Fibroblast of skin of back (primary cell): Measurements from ENCODE around the gene RFC1. TPM values are rescaled to one million over a fixed set of nuclear protein-coding genes. Genes with fewer than 3 reads are reported as not detected.
"Not testable (repeated sequence)": the region's sequence is repeated elsewhere in the genome, so short reads cannot be mapped to it uniquely, and the experiment has no call there.

Experiments used
- DNase-seq: peaks from one replicate; pipeline ENCODE4 v3.0.0-alpha.2; 2013
- polyA plus RNA-seq, 2 experiments: library from polyadenylated mRNA; unstranded; fragments of 120-200 nt; gene quantifications; one replicate each; pipeline ENCODE4 v1.2.1, GENCODE V29; 2013; ENCODE audit not compliant: insufficient read length in 2 of 2

Gene RFC1, protein sequence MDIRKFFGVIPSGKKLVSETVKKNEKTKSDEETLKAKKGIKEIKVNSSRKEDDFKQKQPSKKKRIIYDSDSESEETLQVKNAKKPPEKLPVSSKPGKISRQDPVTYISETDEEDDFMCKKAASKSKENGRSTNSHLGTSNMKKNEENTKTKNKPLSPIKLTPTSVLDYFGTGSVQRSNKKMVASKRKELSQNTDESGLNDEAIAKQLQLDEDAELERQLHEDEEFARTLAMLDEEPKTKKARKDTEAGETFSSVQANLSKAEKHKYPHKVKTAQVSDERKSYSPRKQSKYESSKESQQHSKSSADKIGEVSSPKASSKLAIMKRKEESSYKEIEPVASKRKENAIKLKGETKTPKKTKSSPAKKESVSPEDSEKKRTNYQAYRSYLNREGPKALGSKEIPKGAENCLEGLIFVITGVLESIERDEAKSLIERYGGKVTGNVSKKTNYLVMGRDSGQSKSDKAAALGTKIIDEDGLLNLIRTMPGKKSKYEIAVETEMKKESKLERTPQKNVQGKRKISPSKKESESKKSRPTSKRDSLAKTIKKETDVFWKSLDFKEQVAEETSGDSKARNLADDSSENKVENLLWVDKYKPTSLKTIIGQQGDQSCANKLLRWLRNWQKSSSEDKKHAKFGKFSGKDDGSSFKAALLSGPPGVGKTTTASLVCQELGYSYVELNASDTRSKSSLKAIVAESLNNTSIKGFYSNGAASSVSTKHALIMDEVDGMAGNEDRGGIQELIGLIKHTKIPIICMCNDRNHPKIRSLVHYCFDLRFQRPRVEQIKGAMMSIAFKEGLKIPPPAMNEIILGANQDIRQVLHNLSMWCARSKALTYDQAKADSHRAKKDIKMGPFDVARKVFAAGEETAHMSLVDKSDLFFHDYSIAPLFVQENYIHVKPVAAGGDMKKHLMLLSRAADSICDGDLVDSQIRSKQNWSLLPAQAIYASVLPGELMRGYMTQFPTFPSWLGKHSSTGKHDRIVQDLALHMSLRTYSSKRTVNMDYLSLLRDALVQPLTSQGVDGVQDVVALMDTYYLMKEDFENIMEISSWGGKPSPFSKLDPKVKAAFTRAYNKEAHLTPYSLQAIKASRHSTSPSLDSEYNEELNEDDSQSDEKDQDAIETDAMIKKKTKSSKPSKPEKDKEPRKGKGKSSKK
- 37.8 TPM for polyA plus RNA-seq (2013, experiment 1 of 2; ENCODE audit: insufficient read length)
- 30.5 TPM for polyA plus RNA-seq (2013, experiment 2 of 2; ENCODE audit: insufficient read length)

DNA sequence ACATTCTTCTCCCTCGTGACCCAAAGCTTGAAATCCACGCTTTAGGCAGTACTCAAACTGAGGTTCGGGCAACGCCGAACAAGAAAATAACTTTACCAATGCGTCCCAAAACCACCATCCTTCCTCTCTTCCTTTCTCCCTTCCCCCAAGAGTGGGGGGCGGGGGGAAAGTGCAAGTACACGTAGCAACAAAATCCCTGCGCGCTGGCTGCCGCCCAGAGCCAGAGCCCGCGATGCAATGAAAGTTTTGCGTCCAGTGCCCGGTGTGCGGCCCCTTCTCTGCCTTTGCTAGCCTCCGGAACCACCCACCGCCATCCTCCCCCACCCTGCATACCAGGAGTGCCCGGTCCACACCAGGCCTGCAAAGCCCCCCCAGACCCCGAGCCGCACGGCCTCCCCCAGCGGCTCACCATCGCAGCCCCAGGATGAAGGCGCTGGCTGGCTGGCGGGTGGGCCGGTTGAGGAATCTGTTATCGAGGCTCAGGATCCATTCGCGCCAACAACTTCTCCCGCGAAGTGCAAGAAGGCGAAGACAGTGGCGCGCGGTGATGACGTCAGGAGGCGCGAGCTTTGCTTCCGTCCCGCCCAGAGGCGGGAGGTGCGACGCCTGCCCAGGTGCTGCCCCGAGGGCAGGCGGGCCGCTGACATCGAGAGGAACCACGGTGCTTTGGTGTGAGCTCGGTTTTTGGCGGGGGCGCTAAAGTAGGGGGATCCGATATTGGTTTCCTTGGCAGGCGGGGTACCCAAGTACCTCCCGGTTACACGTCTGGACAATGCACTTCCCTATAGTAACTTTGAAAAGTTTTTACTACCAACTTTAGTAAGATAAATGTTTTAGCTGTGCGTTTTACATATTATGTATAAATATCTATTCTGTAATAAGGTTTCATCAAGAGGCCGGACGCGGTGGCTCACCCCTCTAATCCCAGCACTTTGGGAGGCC, at the start of gene RFC1:
RFC1 (minus strand) TSS at position 533 of the 942 bp plus-strand sequence; CDS start at position 412, 121 bp downstream.
- peak; percentile 90 for DNase-seq

DNA sequence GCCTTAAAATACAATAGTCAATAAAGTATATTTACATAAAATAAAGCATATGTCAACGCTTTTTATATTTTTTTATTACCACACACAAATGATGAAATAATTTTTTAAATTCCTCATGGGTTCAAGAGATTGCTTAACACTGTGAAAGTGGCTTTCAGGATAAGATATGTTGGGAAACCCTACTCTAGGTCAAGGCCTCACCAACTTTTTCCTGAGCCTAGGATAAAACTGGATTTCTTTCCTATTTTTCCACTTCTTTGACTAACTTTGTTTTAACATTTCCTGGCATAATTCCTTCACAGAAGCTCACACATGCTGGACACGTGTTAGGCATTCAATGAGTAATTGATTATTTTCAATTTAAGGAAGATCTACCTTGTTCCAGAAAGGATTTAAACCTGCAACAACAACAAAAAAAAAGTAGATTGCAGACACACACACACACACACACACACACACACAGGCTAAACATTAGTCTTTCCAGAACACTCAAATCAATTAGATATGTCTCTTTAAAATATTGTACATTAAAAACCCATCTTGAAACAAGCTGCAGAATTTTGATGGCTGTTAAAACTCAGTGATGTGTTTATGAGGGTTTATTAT, 49.6 kb upstream of the RFC1 start:
- no peak for DNase-seq

DNA sequence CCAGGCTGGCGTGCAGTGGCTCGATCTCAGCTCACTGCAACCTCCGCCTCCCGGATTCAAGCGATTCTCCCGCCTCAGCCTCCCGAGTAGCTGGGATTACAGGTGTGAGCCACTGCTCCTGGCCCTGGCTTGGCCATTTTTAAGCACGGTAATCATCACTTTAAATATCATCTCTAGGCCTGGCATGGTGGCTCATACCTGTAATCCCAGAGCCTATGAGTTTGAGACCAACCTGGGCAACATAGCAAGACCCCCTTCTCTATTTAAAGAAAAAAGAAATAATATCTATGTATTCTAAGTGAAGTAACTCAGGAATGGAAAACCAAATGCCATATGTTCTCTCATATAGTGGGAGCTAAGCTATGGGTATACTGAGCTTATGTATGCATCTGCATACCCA, 45.4 kb upstream of the RFC1 start:
- DNase-seq, result not testable (repeated sequence)

DNA sequence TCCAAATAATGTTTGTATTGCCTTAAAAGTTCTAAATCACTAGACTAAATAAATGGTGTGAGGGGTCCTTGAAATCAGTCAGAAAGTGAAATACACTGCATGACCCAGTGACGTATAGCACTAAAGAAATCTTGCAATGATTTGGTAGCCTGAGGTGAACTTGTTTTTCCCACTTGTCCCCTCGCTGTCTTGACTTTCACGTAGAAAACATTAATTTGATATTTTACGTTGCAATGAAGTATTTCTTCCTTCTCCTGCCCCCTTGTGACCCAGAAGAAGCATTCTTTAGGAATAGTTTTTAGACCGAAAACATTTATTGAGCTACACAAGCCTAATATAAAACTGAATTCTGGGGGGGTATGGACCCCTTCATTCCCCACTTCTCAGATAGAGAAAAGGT, 44.3 kb upstream of the RFC1 start:
- DNase-seq, result no peak

DNA sequence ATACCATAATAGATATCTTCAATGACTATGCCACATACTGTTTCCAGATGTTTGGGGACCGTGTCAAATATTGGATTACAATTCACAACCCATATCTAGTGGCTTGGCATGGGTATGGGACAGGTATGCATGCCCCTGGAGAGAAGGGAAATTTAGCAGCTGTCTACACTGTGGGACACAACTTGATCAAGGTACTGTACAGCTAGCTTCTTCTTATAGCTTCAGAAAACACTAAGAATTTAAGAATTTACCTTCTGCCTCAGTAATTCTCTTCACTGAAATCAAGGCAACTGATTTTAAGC, 41.4 kb upstream of the RFC1 start:
- no peak for DNase-seq

DNA sequence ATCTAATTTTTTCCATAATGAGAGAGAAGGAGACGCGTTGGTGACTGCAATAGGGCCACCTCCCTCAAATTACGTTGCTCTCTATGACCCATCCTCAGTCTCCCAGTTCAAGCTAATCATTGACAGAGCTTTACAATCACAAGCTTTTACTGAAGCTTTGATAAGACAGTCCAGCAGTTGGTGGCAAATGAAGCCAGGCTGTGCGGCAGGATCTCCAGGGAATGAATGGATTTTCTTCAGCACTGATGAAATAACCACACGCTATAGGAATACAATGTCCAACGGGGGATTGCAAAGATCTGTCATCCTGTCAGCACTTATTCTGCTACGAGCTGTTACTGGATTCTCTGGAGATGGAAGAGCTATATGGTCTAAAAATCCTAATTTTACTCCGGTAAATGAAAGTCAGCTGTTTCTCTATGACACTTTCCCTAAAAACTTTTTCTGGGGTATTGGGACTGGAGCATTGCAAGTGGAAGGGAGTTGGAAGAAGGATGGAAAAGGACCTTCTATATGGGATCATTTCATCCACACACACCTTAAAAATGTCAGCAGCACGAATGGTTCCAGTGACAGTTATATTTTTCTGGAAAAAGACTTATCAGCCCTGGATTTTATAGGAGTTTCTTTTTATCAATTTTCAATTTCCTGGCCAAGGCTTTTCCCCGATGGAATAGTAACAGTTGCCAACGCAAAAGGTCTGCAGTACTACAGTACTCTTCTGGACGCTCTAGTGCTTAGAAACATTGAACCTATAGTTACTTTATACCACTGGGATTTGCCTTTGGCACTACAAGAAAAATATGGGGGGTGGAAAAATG, 40.8 kb upstream of the RFC1 start, which contains the start of gene KLB:
KLB (plus strand) TSS at position 168 of the 821 bp plus-strand sequence; CDS start at position 188, 20 bp downstream.
- peak; percentile 25 for DNase-seq

DNA sequence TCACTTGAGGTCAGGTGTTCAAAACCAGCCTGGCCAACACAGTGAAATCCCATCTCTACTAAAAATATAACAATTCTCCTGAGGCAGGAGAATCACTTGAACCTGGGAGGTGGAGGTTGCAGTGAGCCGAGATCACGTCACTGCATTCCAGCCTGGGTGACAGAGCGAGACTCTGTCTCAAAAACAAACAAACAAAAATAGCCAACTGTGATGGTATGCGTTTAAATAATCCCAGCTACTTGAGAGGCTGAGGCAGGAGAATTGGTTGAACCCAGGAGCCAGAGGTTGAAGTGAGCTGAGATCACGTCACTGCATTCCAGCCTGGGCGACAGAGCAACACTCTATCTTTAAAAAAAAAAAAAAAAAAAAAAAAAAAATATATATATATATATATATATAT, 35.5 kb upstream of the RFC1 start:
- DNase-seq, result peak; percentile 21

DNA sequence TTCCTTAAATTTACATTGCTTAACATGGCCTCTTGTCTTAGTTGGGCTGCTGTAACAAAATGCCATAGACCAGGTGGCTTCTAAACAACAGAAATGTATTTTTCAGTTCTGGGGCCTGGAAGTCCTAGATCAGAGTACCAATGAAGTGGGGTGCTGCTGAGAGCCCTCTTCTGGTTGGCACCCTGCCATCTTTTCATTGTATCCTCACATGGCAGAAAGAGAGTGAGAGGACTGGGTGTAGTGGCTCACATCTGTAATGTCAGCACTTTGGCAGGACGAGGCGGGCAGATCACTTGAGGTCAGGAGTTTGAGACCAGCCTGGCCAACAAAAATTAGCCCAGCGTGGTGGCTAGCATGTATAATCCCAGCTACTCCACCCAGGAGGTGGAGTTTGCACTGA, 28.5 kb upstream of the RFC1 start:
- no peak for DNase-seq

DNA sequence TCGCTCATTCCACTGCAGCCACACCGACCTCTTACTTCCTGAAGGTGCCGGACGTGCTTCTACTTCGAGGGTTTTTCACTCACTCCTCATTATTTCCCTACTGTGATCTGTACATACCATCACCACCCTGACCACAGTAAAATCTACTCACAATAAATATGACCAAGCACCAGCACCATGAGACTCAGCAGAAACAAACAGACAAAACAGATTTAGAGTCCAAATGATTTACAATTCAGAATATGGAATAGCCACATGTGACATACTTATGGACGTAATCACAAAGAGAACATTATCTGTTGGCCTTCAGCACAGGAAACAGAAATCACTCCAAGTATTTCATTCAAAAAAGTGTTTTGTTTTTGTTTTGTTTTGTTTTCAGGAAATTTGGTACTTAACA, 24.4 kb upstream of the RFC1 start:
- no peak for DNase-seq

DNA sequence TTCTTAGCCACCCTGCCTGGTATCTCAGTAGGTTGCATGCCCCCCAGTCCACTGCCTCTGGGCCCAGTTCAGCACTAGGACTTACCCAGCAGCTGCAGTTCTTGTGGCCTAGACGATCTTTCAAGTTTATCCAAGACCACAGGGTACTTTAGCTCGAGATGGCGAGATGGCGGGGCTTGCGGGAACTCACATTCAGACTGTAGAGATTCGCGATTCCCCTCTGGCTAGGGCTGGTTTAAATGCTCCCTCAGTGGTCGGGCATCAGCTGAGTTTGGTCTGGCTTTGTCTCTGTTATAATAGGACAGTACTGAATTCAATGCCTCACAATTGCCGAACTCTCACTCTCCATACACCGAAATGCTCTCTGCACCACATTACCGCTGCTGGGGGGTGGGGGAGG, 18.4 kb upstream of the RFC1 start:
- DNase-seq, result no peak

DNA sequence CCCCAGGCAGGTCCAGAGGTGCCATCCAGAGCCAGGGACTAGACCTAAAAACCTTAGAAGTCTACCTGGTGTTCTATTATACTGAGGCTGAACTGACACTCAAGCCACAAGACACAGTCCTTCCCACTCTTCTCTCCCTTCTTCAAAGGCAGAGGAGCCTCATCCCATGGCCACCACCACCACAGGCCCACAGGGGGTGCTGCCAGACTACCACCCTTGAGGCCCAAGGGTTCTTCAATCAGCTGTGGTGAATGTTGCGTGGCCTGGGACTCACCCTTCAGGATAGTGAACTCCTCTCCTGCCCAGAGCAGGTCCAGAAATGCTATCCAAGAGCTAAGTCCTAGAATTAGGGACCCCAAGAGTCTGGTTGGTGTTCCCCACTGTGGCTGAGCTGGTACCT, 17.5 kb upstream of the RFC1 start:
- no peak for DNase-seq

DNA sequence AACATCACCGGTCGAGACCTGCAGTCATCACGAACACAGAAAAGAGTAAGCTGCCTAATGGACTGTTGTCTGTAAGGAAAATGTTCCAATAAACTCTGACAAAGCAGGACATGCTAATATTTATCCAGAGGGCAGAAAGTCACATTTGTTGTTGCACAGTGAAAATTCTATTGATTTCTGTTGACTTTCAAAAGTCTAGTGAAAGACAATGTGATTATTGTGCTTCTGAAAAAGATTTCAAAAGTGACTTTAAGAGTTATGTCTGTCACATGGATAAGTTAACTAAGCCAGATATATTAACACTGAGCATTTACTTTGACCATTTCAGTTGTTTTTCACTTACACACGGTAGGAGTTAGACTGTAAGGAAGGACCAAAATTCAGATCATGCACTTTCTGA, 9.3 kb upstream of the RFC1 start:
- DNase-seq, result no peak

DNA sequence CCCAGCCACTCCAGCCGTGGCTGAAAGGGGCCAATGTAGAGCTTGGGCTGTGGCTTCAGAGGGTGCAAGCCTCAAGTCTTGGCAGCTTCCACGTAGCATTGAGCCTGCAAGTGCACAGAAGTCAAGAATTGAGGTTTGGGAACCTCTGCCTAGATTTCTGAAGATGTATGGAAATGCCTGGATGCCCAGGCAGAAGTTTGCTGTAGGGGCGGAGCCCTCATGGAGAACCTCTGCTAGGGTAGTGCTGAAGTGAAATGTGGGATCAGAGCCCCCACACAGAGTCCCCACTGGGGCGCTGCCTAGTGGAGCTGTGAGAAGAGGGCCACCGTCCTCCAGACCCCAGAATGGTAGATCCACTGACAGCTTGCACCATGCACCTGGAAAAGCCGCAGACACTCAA, 5.0 kb upstream of the RFC1 start:
- not testable (repeated sequence) for DNase-seq

DNA sequence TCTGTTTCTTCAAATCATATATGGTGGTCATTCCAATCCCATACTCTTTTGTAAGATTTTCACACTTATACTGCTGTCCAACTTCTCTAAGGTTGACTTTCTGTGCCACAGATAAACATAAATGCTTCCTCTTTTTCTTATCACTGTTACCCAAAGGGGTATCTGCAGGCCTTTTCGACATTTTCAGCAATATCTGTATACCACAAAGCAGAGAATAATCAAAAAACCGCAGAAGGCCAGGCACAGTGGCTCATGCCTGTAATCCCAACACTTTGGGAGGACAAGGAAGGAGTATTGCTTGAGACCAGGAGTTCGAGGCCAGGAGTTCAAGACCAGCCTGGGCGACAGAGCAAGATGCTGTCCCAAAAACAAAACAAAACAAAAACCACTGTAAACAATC, 3.1 kb upstream of the RFC1 start:
- DNase-seq, result no peak

DNA sequence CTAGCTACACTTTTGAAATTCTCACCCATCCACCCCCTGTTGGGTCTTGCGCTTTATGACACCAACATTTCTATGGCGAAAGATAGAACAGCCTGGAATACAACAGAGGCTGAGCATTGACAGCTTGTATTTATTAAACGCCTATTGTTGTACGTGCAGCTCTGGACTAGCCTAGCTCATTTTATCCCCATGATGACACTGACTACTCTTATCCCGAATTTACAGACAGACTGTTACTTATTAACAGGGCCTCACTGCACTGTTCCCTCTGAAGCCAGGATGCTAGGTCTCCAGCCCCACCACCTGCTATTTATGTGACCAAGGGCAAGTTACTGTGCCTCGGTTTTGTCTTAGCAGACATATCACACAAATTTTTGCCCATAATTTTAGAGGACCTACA, 1.0 kb upstream of the RFC1 start:
- DNase-seq, result no peak

DNA sequence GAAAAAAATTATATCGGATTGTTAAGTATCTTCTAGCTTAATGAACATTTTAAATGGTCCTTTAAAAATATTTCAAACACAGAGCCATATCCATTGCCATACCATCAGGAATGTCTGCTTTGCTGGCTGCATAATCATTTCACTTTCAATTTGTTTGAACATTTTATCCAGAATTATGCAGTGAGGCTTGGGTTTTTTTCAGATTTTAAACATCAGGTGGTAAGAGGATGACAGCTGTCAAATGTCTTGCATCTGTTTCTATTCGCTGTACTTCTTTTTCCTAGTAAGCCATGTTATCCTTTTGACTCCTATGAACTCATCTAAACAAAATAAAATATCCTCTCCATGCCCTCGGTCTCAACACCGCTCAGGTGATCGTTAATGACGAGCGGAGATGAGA, 802 bp downstream of the RFC1 start:
- no peak for DNase-seq

DNA sequence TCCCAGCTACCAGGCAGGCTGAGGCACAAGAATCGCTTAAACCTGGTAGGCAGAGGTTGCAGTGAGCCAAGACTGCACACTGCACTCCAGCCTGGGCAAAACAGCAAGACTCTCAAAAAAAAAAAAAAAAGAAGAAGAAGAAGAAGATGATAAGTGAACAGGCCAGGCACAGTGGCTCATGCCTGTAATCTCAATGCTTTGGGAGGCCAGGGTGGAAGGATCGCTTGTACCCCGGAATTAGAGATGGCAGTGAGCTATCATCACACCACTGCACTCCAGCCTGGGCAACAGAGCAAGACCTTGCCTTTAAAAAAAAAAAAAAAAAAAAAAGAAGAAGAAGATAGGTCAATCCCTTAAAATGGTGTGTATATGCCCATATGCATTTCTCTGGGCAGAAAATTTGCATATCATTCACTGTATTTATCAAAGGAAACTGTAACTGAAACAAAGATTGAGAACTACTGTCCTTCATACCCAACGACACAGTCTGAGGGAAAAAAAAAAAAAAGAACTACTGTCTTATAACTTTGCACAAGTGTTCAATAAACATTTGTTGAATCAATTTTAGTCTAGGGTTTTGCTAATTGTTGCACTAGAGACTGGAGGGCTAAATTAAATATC, 2.3 kb downstream of the RFC1 start:
- DNase-seq, result no peak

DNA sequence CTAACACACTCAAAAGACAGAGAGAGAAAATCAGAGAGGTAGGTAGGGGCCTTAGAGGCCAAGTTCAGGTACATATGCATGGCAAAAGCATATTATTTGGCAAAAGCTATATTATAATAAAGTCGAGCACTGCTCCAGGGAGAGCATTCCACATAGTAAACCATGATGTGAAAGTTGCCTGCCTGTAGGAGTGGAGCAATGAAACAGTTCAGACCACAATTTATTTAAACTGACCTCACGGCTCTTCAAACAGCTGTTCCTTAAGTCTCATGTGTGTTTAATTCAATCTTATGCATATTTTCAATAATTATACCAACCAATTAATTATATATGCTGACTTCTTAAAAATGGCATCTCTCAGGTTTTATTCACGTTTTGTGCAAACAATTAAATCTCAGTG, 3.3 kb downstream of the RFC1 start:
- no peak for DNase-seq

DNA sequence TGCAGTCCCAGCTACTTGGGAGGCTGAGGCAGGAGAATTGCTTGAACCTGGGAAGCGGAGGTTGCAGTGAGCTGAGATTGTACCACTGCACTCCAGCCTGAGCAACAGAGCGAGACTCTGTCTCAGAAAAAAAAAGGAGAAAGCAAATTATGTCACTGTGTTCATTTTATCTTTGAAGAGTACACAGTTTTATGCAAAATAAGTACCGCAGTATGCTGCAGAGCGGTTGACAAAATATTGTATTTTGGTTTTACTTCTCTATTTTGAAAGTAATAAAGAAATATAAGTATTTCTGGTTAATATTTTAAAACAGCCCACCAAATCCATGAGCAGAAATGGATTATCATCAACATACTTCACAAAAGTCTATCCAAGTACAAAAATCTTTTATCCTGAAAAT, 5.6 kb downstream of the RFC1 start:
- DNase-seq, result not testable (repeated sequence)

DNA sequence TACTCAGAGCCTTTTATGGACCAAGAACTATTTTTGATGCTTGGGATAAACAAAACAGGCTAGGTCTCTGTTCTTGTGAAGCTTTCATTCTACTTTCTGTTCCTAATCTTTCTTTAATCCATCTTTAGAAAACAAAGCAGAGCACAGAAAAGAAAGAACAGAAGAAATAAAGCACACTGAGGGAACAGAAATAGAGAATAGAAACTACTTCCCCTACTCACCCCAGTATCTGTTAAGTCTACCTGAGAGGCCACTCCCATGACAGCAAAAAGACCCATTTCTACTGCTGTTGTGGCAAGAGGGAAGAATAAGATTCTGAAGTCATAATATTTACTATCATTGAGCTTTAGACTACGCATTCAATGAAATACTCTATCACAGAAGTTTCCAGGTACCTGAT, 9.2 kb downstream of the RFC1 start:
- DNase-seq, result no peak
